ENCODE data around the gene GIMAP8.

The GIMAP8 gene

GRCh38 chr7:150461520-150461919 lies 11.1 kb downstream of the GIMAP8 start:
- Histone ChIP-seq H3K27me3 (ENCODE audit: control insufficient read depth, insufficient read depth, low read length) (peaks cover 3% of the 10 kb centered on the region), H3K9me3 (ENCODE audit: control insufficient read depth, insufficient read depth, low read length) (no peaks in the 10 kb centered on the region), H3K4me1 (ENCODE audit: control insufficient read depth, insufficient read depth, low read length) (no peaks in the 10 kb centered on the region), H3K9ac (ENCODE audit: low read depth, low read length) (no peak overlapping the region), H3K36me3 (ENCODE audit: control insufficient read depth, insufficient read depth, low read length) (no peaks in the 10 kb centered on the region), H3K4me3 (ENCODE audit: low read depth, low read length) (no peak overlapping the region)

- no peak overlapping the region for H3K9ac ChIP-seq (ENCODE audit: low read depth, low read length)
- H3K36me3 ChIP-seq (ENCODE audit: control insufficient read depth, insufficient read depth, low read length) = no peaks in the 10 kb centered on the region
- no peak overlapping the region for H3K4me3 ChIP-seq (ENCODE audit: low read depth, low read length)
- peaks cover 3% of the 10 kb centered on the region for H3K27me3 ChIP-seq (ENCODE audit: control insufficient read depth, insufficient read depth, low read length)
- no peaks in the 10 kb centered on the region for H3K4me1 ChIP-seq (ENCODE audit: control insufficient read depth, insufficient read depth, low read length)
- H3K9me3 ChIP-seq (ENCODE audit: control insufficient read depth, insufficient read depth, low read length) = no peaks in the 10 kb centered on the region
Measured at GRCh38 chr7:150462413-150462812, 12.0 kb downstream of the GIMAP8 start.

- Histone ChIP-seq H3K9ac (ENCODE audit: low read depth, low read length) (no peak overlapping the region), H3K27me3 (ENCODE audit: control insufficient read depth, insufficient read depth, low read length) (peaks cover 8% of the 10 kb centered on the region), H3K9me3 (ENCODE audit: control insufficient read depth, insufficient read depth, low read length) (no peaks in the 10 kb centered on the region), H3K36me3 (ENCODE audit: control insufficient read depth, insufficient read depth, low read length) (no peaks in the 10 kb centered on the region), H3K4me1 (ENCODE audit: control insufficient read depth, insufficient read depth, low read length) (no peaks in the 10 kb centered on the region), H3K4me3 (ENCODE audit: low read depth, low read length) (no peak overlapping the region)
Measured at GRCh38 chr7:150463461-150463860, 13.0 kb downstream of the GIMAP8 start.

GRCh38 chr7:150464962-150465361 lies 14.5 kb downstream of the GIMAP8 start:
- Histone ChIP-seq H3K36me3 (ENCODE audit: control insufficient read depth, insufficient read depth, low read length) (no peaks in the 10 kb centered on the region), H3K27me3 (ENCODE audit: control insufficient read depth, insufficient read depth, low read length) (peaks cover 8% of the 10 kb centered on the region), H3K4me3 (ENCODE audit: low read depth, low read length) (no peak overlapping the region), H3K9ac (ENCODE audit: low read depth, low read length) (no peak overlapping the region), H3K9me3 (ENCODE audit: control insufficient read depth, insufficient read depth, low read length) (no peaks in the 10 kb centered on the region), H3K4me1 (ENCODE audit: control insufficient read depth, insufficient read depth, low read length) (no peaks in the 10 kb centered on the region)

- H3K9me3 ChIP-seq (ENCODE audit: control insufficient read depth, insufficient read depth, low read length) = no peaks in the 10 kb centered on the region
- peaks cover 8% of the 10 kb centered on the region for H3K27me3 ChIP-seq (ENCODE audit: control insufficient read depth, insufficient read depth, low read length)
- H3K36me3 ChIP-seq (ENCODE audit: control insufficient read depth, insufficient read depth, low read length) = no peaks in the 10 kb centered on the region
- H3K4me3 ChIP-seq (ENCODE audit: low read depth, low read length) = no peak overlapping the region
- no peak overlapping the region for H3K9ac ChIP-seq (ENCODE audit: low read depth, low read length)
- H3K4me1 ChIP-seq (ENCODE audit: control insufficient read depth, insufficient read depth, low read length) = no peaks in the 10 kb centered on the region
Measured at GRCh38 chr7:150465414-150465813, 15.0 kb downstream of the GIMAP8 start.

- Histone ChIP-seq H3K4me1 (ENCODE audit: control insufficient read depth, insufficient read depth, low read length) (no peaks in the 10 kb centered on the region), H3K9me3 (ENCODE audit: control insufficient read depth, insufficient read depth, low read length) (no peaks in the 10 kb centered on the region), H3K4me3 (ENCODE audit: low read depth, low read length) (no peak overlapping the region), H3K9ac (ENCODE audit: low read depth, low read length) (no peak overlapping the region), H3K36me3 (ENCODE audit: control insufficient read depth, insufficient read depth, low read length) (no peaks in the 10 kb centered on the region), H3K27me3 (ENCODE audit: control insufficient read depth, insufficient read depth, low read length) (peaks cover 8% of the 10 kb centered on the region)
Measured at GRCh38 chr7:150466477-150466876, 16.0 kb downstream of the GIMAP8 start.

- Histone ChIP-seq H3K9ac (ENCODE audit: low read depth, low read length) (no peak overlapping the region), H3K36me3 (ENCODE audit: control insufficient read depth, insufficient read depth, low read length) (no peaks in the 10 kb centered on the region), H3K4me3 (ENCODE audit: low read depth, low read length) (no peak overlapping the region), H3K27me3 (ENCODE audit: control insufficient read depth, insufficient read depth, low read length) (peaks cover 8% of the 10 kb centered on the region), H3K9me3 (ENCODE audit: control insufficient read depth, insufficient read depth, low read length) (no peaks in the 10 kb centered on the region), H3K4me1 (ENCODE audit: control insufficient read depth, insufficient read depth, low read length) (no peaks in the 10 kb centered on the region)
Measured at GRCh38 chr7:150468241-150468640, 17.8 kb downstream of the GIMAP8 start.

- Histone ChIP-seq H3K9ac (ENCODE audit: low read depth, low read length) (no peak overlapping the region), H3K27me3 (ENCODE audit: control insufficient read depth, insufficient read depth, low read length) (peaks cover 5% of the 10 kb centered on the region), H3K4me3 (ENCODE audit: low read depth, low read length) (no peak overlapping the region), H3K36me3 (ENCODE audit: control insufficient read depth, insufficient read depth, low read length) (no peaks in the 10 kb centered on the region), H3K9me3 (ENCODE audit: control insufficient read depth, insufficient read depth, low read length) (no peaks in the 10 kb centered on the region), H3K4me1 (ENCODE audit: control insufficient read depth, insufficient read depth, low read length) (no peaks in the 10 kb centered on the region)
Measured at GRCh38 chr7:150471886-150472285, 21.5 kb downstream of the GIMAP8 start.

GRCh38 chr7:150473902-150474301 lies 23.5 kb downstream of the GIMAP8 start:
- no peaks in the 10 kb centered on the region for H3K27me3 ChIP-seq (ENCODE audit: control insufficient read depth, insufficient read depth, low read length)
- no peak overlapping the region for H3K9ac ChIP-seq (ENCODE audit: low read depth, low read length)
- no peaks in the 10 kb centered on the region for H3K4me1 ChIP-seq (ENCODE audit: control insufficient read depth, insufficient read depth, low read length)
- H3K9me3 ChIP-seq (ENCODE audit: control insufficient read depth, insufficient read depth, low read length) = no peaks in the 10 kb centered on the region
- no peak overlapping the region for H3K4me3 ChIP-seq (ENCODE audit: low read depth, low read length)
- no peaks in the 10 kb centered on the region for H3K36me3 ChIP-seq (ENCODE audit: control insufficient read depth, insufficient read depth, low read length)

GRCh38 chr7:150476285-150476684 lies 25.9 kb downstream of the GIMAP8 start:
- no peak overlapping the region for H3K9ac ChIP-seq (ENCODE audit: low read depth, low read length)
- H3K4me3 ChIP-seq (ENCODE audit: low read depth, low read length) = no peak overlapping the region
- no peaks in the 10 kb centered on the region for H3K36me3 ChIP-seq (ENCODE audit: control insufficient read depth, insufficient read depth, low read length)
- H3K27me3 ChIP-seq (ENCODE audit: control insufficient read depth, insufficient read depth, low read length) = no peaks in the 10 kb centered on the region
- H3K9me3 ChIP-seq (ENCODE audit: control insufficient read depth, insufficient read depth, low read length) = no peaks in the 10 kb centered on the region
- H3K4me1 ChIP-seq (ENCODE audit: control insufficient read depth, insufficient read depth, low read length) = no peaks in the 10 kb centered on the region

- Histone ChIP-seq H3K9me3 (ENCODE audit: control insufficient read depth, insufficient read depth, low read length) (no peaks in the 10 kb centered on the region), H3K36me3 (ENCODE audit: control insufficient read depth, insufficient read depth, low read length) (no peaks in the 10 kb centered on the region), H3K4me1 (ENCODE audit: control insufficient read depth, insufficient read depth, low read length) (no peaks in the 10 kb centered on the region), H3K9ac (ENCODE audit: low read depth, low read length) (no peak overlapping the region), H3K27me3 (ENCODE audit: control insufficient read depth, insufficient read depth, low read length) (no peaks in the 10 kb centered on the region), H3K4me3 (ENCODE audit: low read depth, low read length) (no peak overlapping the region)
Measured at GRCh38 chr7:150476819-150477631, 26.6 kb downstream of the GIMAP8 start.

- H3K27me3 ChIP-seq (ENCODE audit: control insufficient read depth, insufficient read depth, low read length) = no peaks in the 10 kb centered on the region
- H3K36me3 ChIP-seq (ENCODE audit: control insufficient read depth, insufficient read depth, low read length) = no peaks in the 10 kb centered on the region
- no peaks in the 10 kb centered on the region for H3K9me3 ChIP-seq (ENCODE audit: control insufficient read depth, insufficient read depth, low read length)
- H3K9ac ChIP-seq (ENCODE audit: low read depth, low read length) = no peak overlapping the region
- no peak overlapping the region for H3K4me3 ChIP-seq (ENCODE audit: low read depth, low read length)
- no peaks in the 10 kb centered on the region for H3K4me1 ChIP-seq (ENCODE audit: control insufficient read depth, insufficient read depth, low read length)
Measured at GRCh38 chr7:150479023-150479716, 28.7 kb downstream of the GIMAP8 start.

Data from iPS-15b (cell line).